H1 (cell line): ENCODE results near the gene CENPV.

Experiments
- EP300 ChIP-seq, 2 experiments: IDR thresholded peaks; 1 replicate in 1 of 2; 2 replicates in 1 of 2; pipeline ENCODE4 v1.6.1; 2011 to 2012; ENCODE audit warnings: low read depth in 2 of 2, low read length in 2 of 2, mild to moderate bottlenecking in 2 of 2, borderline replicate concordance in 1 of 2, inconsistent platforms in 1 of 2, moderate library complexity in 1 of 2
- KDM5A ChIP-seq: fragments of 200-600 bp; IDR thresholded peaks from 2 replicates; pipeline ENCODE4 v1.7.1; 2012; ENCODE audit warnings: mild to moderate bottlenecking, low read length, inconsistent platforms, mixed read lengths
- POLR2A ChIP-seq, 2 experiments: IDR thresholded peaks; 1 replicate in 1 of 2; 2 replicates in 1 of 2; pipeline ENCODE4 v1.6.1; 2011; ENCODE audit warnings: low read depth in 2 of 2, low read length in 2 of 2, mild to moderate bottlenecking in 2 of 2; ENCODE audit errors: control extremely low read depth in 1 of 2
- SP1 ChIP-seq: IDR thresholded peaks from 2 replicates; pipeline ENCODE4 v1.6.1; 2011; ENCODE audit warnings: low read depth, low read length
- TF ChIP-seq, protein P1 (sequence below), 3 experiments: IDR thresholded peaks; 1 replicate in 2 of 3; 2 replicates in 1 of 3; pipeline versions ENCODE4 v1.5.1 to v1.6.1; 2011; ENCODE audit warnings: low read length in 3 of 3, mild to moderate bottlenecking in 3 of 3, inconsistent platforms in 2 of 3, low read depth in 1 of 3, moderate library complexity in 1 of 3; ENCODE audit not compliant: insufficient read depth in 1 of 3; ENCODE audit errors: control extremely low read depth in 1 of 3

DNA sequence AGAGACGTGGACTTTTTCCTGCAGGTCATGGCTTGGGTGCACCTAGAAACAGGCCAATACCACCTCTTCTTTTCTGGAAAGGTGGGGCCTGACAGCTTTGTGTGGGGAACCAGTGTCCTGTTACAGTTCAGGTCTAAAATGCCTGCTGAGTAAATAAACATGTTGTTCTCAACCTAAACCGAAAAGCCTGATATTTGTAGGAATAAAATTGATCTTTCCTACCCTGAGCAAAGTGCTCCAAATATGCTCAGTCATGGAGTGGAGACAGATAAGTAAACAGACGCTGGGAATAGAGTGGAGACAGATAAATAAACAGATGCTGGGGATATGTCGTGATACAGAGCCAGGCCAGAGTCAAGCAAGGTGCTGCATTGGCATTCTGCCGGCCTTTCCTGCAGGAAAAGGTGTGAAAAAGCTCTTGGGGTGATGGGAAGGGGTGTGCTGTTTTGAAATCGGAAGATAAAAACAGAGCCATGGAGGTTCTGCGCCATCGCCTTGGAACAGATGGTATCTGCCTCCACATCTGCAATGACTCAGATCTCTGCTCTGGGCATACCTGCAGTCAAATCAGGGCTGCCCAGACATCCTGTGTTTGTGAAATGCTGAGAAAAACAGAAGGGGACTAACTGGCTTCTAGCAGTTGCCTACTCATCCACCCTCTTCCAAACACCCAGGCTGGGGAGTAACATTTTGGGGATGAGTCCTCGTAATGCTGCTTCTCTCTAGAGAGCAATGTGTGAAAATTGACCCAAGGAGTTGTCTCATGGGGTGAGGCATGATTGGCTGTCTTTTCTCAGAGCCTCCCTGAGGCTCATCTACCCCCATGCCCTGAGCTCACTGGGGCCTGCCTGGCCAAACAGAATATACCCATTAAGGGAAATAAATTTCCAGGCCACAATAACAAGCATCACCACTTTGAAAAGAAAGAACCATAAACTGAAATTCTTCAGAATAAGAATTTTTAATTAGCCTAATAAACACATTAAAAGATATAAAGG is 45.3 kb upstream of the CENPV start:
- TF ChIP-seq EP300 (IDR thresholded peaks at IDR 0.05; ENCODE audit: borderline replicate concordance in 1 of 2, low read depth in 2 of 2, low read length in 2 of 2) (no peak), KDM5A (no peak), POLR2A (IDR thresholded peaks at IDR 0.05; ENCODE audit: control extremely low read depth in 1 of 2, low read depth in 2 of 2, low read length in 2 of 2) (no peak), SP1 (no peak)
- TF ChIP-seq, protein P1, sequence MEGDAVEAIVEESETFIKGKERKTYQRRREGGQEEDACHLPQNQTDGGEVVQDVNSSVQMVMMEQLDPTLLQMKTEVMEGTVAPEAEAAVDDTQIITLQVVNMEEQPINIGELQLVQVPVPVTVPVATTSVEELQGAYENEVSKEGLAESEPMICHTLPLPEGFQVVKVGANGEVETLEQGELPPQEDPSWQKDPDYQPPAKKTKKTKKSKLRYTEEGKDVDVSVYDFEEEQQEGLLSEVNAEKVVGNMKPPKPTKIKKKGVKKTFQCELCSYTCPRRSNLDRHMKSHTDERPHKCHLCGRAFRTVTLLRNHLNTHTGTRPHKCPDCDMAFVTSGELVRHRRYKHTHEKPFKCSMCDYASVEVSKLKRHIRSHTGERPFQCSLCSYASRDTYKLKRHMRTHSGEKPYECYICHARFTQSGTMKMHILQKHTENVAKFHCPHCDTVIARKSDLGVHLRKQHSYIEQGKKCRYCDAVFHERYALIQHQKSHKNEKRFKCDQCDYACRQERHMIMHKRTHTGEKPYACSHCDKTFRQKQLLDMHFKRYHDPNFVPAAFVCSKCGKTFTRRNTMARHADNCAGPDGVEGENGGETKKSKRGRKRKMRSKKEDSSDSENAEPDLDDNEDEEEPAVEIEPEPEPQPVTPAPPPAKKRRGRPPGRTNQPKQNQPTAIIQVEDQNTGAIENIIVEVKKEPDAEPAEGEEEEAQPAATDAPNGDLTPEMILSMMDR (IDR thresholded peaks at IDR 0.05; ENCODE audit: control extremely low read depth in 1 of 3, insufficient read depth in 1 of 3, low read depth in 1 of 3, low read length in 3 of 3), result no peak
